HepG2 (cell line): ENCODE measurements around the gene NOVA2. TPM values are rescaled to one million over a fixed set of nuclear protein-coding genes. Genes with fewer than 3 reads are reported as not detected.
A peak's percentile ranks its signal among the peaks of the same experiment; 100 is the strongest.

Experiments used
- AHDC1 ChIP-seq: sonication (generic); formaldehyde crosslinking; IDR thresholded peaks from 2 replicates; pipeline ENCODE4 v1.5.1; 2020; ENCODE audit warnings: mild to moderate bottlenecking, missing genetic modification reagents, borderline replicate concordance
- ARID2 ChIP-seq: sonication (generic); formaldehyde crosslinking; IDR thresholded peaks from 2 replicates; pipeline ENCODE4 v1.8.1; 2022; ENCODE audit warnings: mild to moderate bottlenecking, missing genetic modification reagents, borderline replicate concordance
- HES4 ChIP-seq: sonication (generic); formaldehyde crosslinking; IDR thresholded peaks from 2 replicates; pipeline ENCODE4 v1.9.0; 2021; ENCODE audit warnings: mild to moderate bottlenecking, missing genetic modification reagents, borderline replicate concordance
- HMGXB3 ChIP-seq: sonication (generic); formaldehyde crosslinking; IDR thresholded peaks from 2 replicates; pipeline ENCODE4 v1.4.0; 2020; ENCODE audit warnings: missing genetic modification reagents, borderline replicate concordance
- KMT2B ChIP-seq: IDR thresholded peaks from 2 replicates; pipeline ENCODE4 v1.6.1; 2016; ENCODE audit warnings: missing genetic modification reagents, missing compliant biosample characterization
- MED13 ChIP-seq: sonication (generic); formaldehyde crosslinking; IDR thresholded peaks from 2 replicates; pipeline ENCODE4 v1.5.0; 2020; ENCODE audit warnings: missing genetic modification reagents
- MXD4 ChIP-seq: IDR thresholded peaks from 2 replicates; pipeline ENCODE4 v1.6.1; 2016; ENCODE audit warnings: mild to moderate bottlenecking, missing biosample characterization, missing genetic modification reagents
- PITX1 ChIP-seq: sonication (generic); formaldehyde crosslinking; IDR thresholded peaks from 2 replicates; pipeline ENCODE4 v1.5.1; 2020; ENCODE audit warnings: mild to moderate bottlenecking, missing genetic modification reagents
- ZBTB7A ChIP-seq: sonication (generic); formaldehyde crosslinking; IDR thresholded peaks from 2 replicates; pipeline ENCODE4 v1.8.0; 2022; ENCODE audit warnings: mild to moderate bottlenecking, missing genetic modification reagents
- ZNF101 ChIP-seq: sonication (generic); formaldehyde crosslinking; IDR thresholded peaks from 2 replicates; pipeline ENCODE4 v1.4.0; 2020; ENCODE audit warnings: mild to moderate bottlenecking, low read depth, missing genetic modification reagents, borderline replicate concordance
- ZNF30 ChIP-seq: sonication (generic); formaldehyde crosslinking; IDR thresholded peaks from 2 replicates; pipeline ENCODE4 v1.5.0; 2020; ENCODE audit warnings: mild to moderate bottlenecking, missing genetic modification reagents
- ZNF652 ChIP-seq: IDR thresholded peaks from 2 replicates; pipeline ENCODE4 v1.6.1; 2016; ENCODE audit warnings: low read depth, borderline replicate concordance
- ZNF770 ChIP-seq: sonication (generic); formaldehyde crosslinking; IDR thresholded peaks from 2 replicates; pipeline ENCODE4 v1.5.0; 2020; ENCODE audit warnings: mild to moderate bottlenecking, missing genetic modification reagents
- ZSCAN25 ChIP-seq: sonication (generic); formaldehyde crosslinking; IDR thresholded peaks from 2 replicates; pipeline ENCODE4 v1.8.0; 2022; ENCODE audit warnings: mild to moderate bottlenecking, missing genetic modification reagents
- polyA plus RNA-seq, 8 experiments: library from polyadenylated mRNA; depleted of rRNA in 3 of 8; stranded (reverse) in 7 of 8; unstranded in 1 of 8; fragments of >200 nt; fragmentation: Illumina TruSeq in 4 of 8; extraction: Trizol in 4 of 8; gene quantifications; 2 replicates each; pipeline versions ENCODE4 v1.2.1 to v1.2.3, GENCODE V29; 2011 to 2016; ENCODE audit warnings: low read depth in 4 of 8, missing spikeins in 1 of 8, mixed read lengths in 1 of 8; ENCODE audit not compliant: insufficient read depth in 1 of 8
- total RNA-seq, 5 experiments: library from RNA; depleted of rRNA; stranded (reverse); fragments of >200 nt; fragmentation: Illumina TruSeq; extraction: Trizol; gene quantifications; 2 replicates each; pipeline ENCODE4 v1.2.3, GENCODE V29; 2016; ENCODE audit warnings: low read depth in 1 of 5

The NOVA2 gene
- total and polyA plus RNA-seq, 2 of the 13 experiments (the other 11 are each of a cell fraction or from before 2014, with no cell fraction given): not detected

- TF ChIP-seq HMGXB3 (CRISPR knock-in tag): peak; percentile 53; the same call in 1 of the 2 replicates
- no peak for TF ChIP-seq MED13 (CRISPR knock-in tag)
- TF ChIP-seq KMT2B: no peak
- TF ChIP-seq ZBTB7A (CRISPR knock-in tag): no peak
- TF ChIP-seq AHDC1 (CRISPR knock-in tag): no peak
- TF ChIP-seq ZNF30 (CRISPR knock-in tag): no peak
- TF ChIP-seq ZNF770 (CRISPR knock-in tag): no peak
- peak; percentile 59; the same call in 1 of the 2 replicates for TF ChIP-seq HES4
- TF ChIP-seq ZNF652 (CRISPR knock-in tag): peak; percentile 100
- TF ChIP-seq MXD4 (CRISPR knock-in tag): no peak
- TF ChIP-seq PITX1 (CRISPR knock-in tag): peak; percentile 21; the same call in 1 of the 2 replicates
- no peak for TF ChIP-seq ZSCAN25 (CRISPR knock-in tag)
- TF ChIP-seq ZNF101 (CRISPR knock-in tag): no peak
- TF ChIP-seq ARID2 (CRISPR knock-in tag): no peak
These were observed 87.1 kb downstream of the NOVA2 start (continued) for GRCh38 chr19:45886427-45887199.
